ENCODE data around the gene CDH23. TPM values are rescaled to one million over a fixed set of nuclear protein-coding genes. Genes with fewer than 3 reads are reported as not detected.

Gene CDH23
- total and polyA plus RNA-seq, 10 of the 15 experiments (the other 5 are each of a cell fraction or from before 2014, with no cell fraction given): 0.09 to 0.40 (median 0.15) TPM; not detected in 1

DNA sequence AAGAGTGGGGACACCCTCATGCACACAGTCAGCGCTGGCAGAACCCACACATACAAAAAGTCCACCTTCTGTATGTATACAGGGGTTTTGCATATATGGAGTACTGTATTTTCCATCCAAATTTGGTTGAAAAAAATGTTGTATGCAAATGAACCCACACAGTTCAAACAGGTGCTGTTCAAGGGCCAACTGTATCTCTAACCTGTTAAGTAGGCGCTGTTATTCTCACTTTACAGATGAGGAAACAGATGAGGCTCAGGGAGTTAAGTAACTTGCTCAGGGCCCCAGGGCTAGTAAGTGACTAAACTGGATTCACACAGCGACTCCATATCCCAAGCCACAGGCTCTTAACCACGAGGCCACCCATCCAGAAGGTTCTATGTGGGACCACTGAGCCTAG lies 252.9 kb downstream of the CDH23 start:
- 8% methylated on average over 4 of the region's 4 CpGs for WGBS (ENCODE audit: insufficient coverage, insufficient replicate concordance, low lambda C conversion rate, missing lambda C conversion rate)
- BruUV-seq (replicated peaks): no TSS peak
- TF ChIP-seq, protein P1, sequence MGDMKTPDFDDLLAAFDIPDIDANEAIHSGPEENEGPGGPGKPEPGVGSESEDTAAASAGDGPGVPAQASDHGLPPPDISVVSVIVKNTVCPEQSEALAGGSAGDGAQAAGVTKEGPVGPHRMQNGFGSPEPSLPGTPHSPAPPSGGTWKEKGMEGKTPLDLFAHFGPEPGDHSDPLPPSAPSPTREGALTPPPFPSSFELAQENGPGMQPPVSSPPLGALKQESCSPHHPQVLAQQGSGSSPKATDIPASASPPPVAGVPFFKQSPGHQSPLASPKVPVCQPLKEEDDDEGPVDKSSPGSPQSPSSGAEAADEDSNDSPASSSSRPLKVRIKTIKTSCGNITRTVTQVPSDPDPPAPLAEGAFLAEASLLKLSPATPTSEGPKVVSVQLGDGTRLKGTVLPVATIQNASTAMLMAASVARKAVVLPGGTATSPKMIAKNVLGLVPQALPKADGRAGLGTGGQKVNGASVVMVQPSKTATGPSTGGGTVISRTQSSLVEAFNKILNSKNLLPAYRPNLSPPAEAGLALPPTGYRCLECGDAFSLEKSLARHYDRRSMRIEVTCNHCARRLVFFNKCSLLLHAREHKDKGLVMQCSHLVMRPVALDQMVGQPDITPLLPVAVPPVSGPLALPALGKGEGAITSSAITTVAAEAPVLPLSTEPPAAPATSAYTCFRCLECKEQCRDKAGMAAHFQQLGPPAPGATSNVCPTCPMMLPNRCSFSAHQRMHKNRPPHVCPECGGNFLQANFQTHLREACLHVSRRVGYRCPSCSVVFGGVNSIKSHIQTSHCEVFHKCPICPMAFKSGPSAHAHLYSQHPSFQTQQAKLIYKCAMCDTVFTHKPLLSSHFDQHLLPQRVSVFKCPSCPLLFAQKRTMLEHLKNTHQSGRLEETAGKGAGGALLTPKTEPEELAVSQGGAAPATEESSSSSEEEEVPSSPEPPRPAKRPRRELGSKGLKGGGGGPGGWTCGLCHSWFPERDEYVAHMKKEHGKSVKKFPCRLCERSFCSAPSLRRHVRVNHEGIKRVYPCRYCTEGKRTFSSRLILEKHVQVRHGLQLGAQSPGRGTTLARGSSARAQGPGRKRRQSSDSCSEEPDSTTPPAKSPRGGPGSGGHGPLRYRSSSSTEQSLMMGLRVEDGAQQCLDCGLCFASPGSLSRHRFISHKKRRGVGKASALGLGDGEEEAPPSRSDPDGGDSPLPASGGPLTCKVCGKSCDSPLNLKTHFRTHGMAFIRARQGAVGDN (IDR thresholded peaks at IDR 0.05): no peak
- no peak for TF ChIP-seq CEBPZ (IDR thresholded peaks at IDR 0.05; ENCODE audit: low read depth, low read length)
- TF ChIP-seq IRF3 (IDR thresholded peaks at IDR 0.05): no peak
- TF ChIP-seq RBBP5 (conservative IDR thresholded peaks at IDR 0.05): no peak
- no peak for TF ChIP-seq CBX3 (IDR thresholded peaks at IDR 0.05; ENCODE audit: borderline replicate concordance, low read depth)
- TF ChIP-seq CHD2 (IDR thresholded peaks at IDR 0.05; ENCODE audit: borderline replicate concordance, low read depth, low read length): no peak
- TF ChIP-seq IKZF1 (conservative IDR thresholded peaks at IDR 0.05): no peak
- no peak for TF ChIP-seq ZNF384 (IDR thresholded peaks at IDR 0.05; ENCODE audit: borderline replicate concordance, low read depth, low read length)
- TF ChIP-seq PRDM15 (CRISPR knock-in tag; IDR thresholded peaks at IDR 0.05): no peak
- TF ChIP-seq, protein P2, sequence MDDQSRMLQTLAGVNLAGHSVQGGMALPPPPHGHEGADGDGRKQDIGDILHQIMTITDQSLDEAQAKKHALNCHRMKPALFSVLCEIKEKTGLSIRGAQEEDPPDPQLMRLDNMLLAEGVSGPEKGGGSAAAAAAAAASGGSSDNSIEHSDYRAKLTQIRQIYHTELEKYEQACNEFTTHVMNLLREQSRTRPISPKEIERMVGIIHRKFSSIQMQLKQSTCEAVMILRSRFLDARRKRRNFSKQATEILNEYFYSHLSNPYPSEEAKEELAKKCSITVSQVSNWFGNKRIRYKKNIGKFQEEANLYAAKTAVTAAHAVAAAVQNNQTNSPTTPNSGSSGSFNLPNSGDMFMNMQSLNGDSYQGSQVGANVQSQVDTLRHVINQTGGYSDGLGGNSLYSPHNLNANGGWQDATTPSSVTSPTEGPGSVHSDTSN (IDR thresholded peaks at IDR 0.05; ENCODE audit: insufficient replicate concordance, low read depth, low read length): no peak
- no peak for TF ChIP-seq POLR2AphosphoS5 (IDR thresholded peaks at IDR 0.05; ENCODE audit: low read length)

More for the DNA sequence above, 252.9 kb downstream of the CDH23 start:
- ChIA-PET CTCF (interaction anchor here (0.5 to 7.5 kb wide), 2 partner anchors 46 to 81 kb away, joined by 3 to 67 read pairs; no protein-coding TSS in a partner anchor), SMC1A (ENCODE audit: uncharacterized antibody, unreplicated experiment) (no interaction called here), POLR2A (no interaction called here), RAD21 (ENCODE audit: unreplicated experiment) (no interaction called here)
- Histone ChIP-seq H3K4me2 (ENCODE audit: control insufficient read depth, insufficient read depth) (no peak overlapping the region), H4K20me1 (ENCODE audit: control insufficient read depth, insufficient read depth) (no peaks in the 10 kb centered on the region), H3K4me3 (no peak overlapping the region), H3K9me3 (replicated peaks; ENCODE audit: control insufficient read depth, insufficient read depth, low read length) (no peaks in the 10 kb centered on the region), H3K9ac (ENCODE audit: control insufficient read depth, insufficient read depth, low read length) (no peak overlapping the region; the same call in 1 of the 2 replicates), H3K79me2 (ENCODE audit: control insufficient read depth, insufficient read depth, low read length) (no peaks in the 10 kb centered on the region), H3K4me1 (ENCODE audit: control insufficient read depth, insufficient read depth, low read length) (peaks cover 18% of the 10 kb centered on the region), H3K27me3 (replicated peaks in 1 of 2; ENCODE audit: control insufficient read depth in 2 of 2, insufficient read depth in 2 of 2, low read length in 1 of 2) (no peaks in the 10 kb centered on the region), H3K36me3 (ENCODE audit: control insufficient read depth in 2 of 2, insufficient read depth in 2 of 2, low read length in 1 of 2) (no peaks in the 10 kb centered on the region), H3K27ac (ENCODE audit: control insufficient read depth, insufficient read depth) (no peak overlapping the region), H2AFZ (ENCODE audit: control insufficient read depth, low read depth, low read length) (no peak overlapping the region)
- no peak for ATAC-seq
- no peak for FAIRE-seq
- intact Hi-C loops (cut with micrococcal nuclease; ENCODE audit: unreplicated experiment) (no loop called here), in situ Hi-C loops (cut with MboI) (no loop called here)
- no peak for DNase-seq (ENCODE audit: low read depth, low spot score)

Data from GM12878 (cell line).